NCI-H226 (cell line): ENCODE measurements around the gene FGR.

ENCODE experiments used
- DNase-seq: peaks from one replicate; pipeline ENCODE4 v3.0.0-alpha.2; 2015

The FGR gene

DNA sequence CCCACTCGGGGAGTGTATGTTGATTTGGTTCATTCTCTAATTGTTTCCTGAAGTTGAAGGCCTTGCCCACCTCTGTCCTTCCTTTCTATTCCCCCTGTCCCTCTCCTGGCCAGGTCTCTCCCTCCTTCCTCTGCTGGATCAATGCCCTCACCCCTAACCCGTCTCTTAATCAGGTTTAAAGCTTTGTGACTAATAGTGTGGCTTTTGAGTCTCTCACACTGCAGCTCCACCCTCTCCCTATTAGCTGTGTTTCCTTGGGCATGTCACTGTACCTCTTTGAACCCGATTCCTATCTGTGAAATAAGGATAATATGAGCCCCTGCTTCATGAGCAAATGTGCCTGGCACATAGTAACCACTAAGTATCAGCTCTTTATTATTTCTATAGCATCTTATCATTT, 51.5 kb downstream of the FGR start:
- DNase-seq, result no peak

DNA sequence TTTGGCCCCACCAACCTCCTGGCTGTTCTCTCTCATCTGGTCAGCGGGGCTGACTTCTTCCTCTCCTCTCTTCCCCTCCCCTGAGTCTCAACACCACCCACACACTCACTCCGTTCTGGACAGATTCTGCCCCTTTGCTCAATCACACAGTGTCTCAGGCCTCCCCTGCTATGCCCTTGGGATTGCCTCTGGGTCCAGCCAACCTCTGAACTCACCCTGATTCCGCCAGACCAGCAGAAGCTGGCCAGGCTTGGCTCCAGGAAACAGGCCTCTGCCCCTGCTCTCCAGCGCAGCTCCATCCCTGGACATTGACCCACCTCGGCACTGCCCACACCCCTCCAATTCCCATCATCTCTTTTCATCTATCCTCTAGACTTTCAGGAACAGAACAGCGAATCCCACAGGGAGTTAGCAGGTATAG, 53.2 kb downstream of the FGR start:
- DNase-seq, result no peak

DNA sequence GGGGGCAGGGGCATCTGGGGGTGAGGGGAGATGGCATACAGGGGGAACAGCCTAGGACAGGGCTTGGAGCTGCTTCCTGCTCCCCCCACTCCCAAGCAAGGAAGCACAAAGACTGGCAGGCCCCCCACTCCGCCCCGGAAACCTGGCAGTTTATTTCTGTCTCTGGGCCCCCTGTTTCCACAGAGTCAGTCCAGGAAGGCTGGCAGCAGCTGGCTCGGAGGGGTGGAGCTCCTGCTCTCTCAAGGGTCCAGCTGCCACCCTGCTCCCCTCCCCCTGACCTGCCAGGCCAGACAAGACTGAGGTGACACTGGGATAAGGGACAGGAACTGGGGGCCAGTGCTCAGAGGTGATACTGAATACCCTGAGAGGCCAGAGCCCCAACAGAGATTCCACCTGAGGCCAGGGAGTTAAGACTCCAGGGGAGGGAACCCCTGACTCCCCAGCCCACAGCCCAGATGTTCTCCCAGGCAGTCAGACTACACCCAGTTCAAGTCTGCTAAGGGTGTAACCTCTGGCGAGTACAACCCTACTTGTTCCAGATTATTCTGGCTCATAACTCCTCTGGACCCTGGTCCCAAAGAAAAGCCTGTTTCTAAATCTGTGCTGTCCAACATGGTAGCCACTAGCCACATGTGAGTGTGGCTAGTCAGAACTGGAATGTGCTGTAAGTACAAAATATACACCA, 57.3 kb downstream of the FGR start:
- DNase-seq, result no peak

DNA sequence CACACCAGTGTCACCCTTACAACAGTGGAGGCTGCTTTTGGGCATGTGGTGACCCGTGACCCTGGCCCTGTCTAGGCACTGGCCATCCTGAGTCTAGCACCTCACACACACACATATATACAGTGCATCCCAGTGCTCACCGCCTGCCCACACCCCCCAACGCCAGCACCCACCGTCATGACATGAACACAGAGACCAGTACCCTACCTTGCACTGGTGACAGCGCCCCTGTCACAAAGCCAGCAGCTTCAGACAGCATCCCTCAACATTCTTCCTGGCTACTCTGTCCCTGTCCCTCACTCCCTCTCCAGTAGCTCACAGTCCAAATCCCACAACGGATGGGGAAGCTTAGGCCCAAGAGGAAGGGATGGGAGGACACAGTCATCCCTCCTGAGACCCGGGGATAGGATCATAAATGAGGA, 58.2 kb downstream of the FGR start:
- DNase-seq, result no peak

DNA sequence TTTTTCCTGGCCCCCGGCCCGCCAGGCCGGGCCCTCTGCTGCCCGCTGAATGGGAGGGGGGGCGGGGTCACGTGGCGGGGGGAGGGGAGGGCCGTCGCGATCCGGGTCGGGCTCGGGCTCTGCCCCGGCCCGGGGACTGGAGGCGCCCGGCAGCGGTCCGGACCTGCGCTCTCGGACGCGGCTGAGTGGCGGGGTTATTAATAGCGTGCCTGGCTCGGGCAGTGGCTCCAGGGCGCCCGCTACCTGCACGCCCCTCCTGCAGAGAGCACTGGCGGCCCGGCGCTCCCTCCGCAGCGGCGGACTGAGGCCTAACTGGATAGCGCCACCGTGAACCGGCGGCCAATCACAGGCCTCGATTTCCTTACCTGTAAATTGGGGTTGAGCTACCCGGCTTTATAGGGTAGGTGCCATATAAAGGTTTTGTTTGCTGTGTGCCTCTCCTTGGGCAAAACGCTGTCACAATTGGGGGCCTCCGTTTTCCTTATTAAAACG, 59.1 kb downstream of the FGR start:
- peak; percentile 63 for DNase-seq

DNA sequence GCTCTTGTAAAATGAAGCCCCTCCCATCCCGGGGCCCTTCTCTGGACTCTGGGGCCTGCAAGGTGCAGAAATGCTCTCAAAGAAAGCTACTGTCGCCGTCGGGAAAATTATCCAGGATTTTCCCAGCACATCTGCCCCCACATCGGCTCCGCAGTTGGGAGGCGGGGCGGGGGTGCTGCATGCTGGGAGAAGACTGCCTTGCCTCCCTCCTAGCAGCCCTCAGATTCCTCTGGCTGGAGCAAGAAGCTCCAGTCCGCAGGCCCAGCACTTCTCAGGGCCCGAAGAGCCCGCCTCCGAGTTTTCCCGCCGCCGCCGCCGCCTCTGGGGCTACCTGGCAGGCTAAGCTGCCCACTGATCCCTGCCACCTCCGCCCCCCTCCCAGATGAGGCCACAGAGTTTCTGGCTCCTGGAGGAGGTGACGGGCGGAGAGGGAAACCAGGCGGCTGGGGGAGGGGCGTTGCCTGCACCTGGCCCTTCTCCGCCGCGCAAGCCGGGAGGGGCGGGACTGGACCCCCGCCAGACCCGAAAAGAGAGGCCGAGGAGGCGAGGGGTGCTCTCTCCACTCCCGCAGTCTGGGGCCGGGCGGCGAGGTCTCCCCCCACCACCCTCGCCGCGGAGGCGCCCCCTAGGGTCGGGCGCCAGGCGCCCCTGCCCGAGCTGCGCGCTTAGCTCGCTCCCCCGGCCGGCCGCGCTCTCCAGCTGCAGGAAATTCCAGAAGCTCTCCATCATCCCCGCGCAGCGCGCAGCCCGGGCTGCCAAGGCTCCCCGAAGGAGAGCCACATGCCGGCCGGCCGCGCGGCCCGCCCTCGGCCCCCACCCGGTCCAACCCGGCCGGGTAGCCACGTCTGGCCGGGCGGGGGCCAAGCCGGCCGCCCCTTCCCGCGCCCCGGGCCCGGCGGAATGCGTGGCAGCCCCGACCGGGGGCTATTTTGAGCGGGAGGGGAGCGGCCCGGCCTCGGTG, 59.8 kb downstream of the FGR start:
- peak; percentile 92 for DNase-seq

DNA sequence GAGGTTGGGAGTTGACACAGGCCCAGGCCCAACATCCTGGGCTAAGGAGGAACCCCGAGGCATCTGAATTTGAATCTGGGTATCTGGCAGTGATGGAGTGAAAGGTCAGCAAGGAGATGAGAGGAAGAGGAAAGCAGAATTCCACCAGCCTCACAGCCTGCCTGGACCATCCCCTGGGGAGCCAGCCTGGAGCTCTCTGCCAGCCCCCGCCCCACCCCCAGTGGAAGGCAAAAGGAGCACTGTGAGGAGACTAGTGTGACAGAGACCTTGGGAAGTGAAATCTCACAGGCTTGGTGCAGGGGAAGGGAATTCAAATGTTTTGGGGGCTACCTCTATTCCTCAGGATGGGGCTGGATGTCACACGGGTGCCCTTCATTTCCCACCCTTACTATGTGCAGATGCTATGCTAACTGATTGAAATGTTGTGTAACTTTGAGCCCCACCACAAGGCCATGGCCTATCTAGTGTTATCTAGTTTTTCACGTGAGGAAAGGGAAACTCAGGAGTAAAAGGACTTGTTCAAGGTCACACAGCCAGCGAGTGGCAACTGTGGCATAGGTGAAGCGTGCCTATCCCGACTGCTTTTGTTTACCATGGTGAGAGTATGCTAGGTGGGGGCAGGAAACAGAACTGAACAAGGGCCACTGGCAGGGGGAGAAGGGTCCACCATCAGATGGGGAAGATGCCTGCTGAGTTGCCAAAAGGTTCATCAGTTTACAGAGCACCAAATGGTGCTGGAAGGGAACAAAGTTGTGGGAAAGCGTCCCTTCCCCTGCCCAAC, 60.8 kb downstream of the FGR start:
- DNase-seq, result no peak

DNA sequence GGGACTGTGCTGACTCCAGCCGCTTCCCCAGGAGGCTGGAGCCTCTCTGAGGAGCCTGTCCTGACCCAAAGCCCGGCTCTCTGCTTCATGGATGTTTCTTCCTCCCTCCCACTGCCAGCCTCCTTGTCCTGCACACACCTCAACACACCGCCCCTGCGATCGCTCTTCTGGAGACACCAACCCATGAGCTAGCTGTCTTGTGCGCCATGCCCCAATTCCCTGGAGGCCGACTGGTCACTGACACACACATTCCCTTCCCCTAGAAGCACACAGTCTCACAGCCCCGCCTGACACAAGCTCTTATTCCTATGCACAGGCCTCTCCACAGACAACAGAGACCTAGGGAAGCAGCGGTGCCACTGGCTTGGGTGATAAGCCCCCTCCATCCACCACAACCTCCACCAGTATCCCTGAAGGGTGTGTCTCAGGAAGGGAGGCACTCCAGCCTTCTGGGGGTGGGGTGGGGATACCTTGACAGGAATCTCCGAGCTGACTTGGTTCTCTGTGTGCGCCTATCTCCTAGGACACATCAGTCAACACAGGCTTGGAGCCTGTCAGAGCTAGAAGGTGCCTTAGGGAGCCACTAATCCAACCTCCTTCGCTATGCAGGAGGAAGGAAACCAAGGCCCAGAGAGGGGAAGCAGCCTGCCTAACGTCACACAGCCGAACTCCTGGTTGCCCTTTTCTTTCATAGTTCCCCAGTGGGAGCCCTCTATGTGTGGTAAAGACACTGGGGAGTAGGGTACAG, 62.1 kb downstream of the FGR start:
- no peak for DNase-seq

DNA sequence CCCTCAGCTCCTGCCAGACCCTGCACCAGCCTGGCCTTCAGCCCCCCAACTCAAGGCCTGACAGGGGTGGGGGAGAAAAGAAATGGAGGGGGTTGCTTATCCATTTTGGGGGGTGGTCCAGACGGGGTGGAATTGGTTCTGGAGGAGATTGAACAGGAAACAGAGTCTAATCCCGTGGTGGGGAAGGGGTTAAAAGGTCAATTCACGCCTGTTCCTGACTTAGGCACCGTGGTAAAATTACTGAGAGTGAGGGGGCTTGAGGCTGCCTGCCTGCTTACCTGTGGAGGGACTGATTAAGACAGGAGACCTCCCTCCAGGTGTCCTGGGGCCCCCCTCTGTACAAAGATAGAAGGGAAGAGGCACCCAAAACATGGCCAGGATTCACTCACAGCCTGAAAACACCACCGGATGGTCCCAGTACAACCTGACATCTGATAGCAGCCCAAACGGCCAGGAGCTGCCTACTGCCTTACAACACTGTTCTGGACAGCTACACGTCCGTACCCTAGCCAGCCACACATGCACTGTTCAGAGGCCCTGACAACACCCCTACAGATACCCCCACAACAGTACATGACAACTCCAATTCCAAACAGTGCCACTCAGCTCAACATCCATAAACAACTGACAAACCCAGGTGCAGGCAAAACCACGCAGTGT, 62.8 kb downstream of the FGR start:
- no peak for DNase-seq

DNA sequence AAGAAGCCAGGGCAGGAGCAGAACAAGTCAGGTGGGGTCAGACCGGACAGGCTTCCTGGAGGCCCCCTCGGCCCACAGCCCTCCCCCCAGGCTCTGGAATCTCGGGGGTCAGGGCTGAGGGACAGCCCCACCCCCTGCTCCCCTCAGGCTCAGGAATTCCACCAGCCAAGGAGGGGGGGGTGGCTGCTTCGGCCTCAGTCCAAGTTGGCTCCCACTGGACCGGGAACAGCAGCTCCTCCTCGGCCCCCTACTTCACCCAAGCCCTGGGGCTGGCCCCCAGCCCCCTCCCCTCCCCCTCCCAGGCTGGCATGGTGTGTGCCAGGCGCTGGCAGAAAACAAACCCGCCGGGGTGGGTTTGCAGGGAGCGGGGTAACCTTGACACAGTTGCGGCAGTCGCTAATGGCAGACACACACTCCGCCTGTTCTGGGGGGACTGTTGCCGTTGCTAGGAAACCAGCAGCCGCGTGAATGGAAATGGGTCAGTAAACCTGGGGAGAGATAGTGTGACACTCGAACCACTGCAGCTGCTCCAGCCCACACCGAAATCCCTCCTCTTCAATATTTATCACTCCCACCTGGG, 63.5 kb downstream of the FGR start:
- DNase-seq, result no peak

DNA sequence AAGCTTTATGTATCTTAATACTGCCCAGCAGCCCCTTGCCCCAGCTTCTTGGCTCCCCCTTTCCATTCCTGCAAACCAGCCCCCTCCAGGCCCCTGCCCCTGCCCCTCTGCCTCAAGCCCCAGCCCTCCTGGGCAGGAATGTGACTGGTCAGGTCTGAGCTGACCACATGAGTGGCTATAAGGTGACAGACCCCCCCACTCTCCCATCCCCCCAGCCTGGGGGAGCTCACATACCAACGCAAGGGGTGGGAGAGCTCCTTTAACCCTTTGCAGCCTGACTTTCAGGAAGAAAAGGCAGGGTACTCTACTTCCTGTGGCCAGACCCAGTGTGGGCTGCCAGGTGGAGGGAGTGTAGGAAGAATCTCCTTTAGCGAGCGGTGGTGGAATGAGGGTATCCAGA, 64.2 kb downstream of the FGR start:
- DNase-seq, result no peak

DNA sequence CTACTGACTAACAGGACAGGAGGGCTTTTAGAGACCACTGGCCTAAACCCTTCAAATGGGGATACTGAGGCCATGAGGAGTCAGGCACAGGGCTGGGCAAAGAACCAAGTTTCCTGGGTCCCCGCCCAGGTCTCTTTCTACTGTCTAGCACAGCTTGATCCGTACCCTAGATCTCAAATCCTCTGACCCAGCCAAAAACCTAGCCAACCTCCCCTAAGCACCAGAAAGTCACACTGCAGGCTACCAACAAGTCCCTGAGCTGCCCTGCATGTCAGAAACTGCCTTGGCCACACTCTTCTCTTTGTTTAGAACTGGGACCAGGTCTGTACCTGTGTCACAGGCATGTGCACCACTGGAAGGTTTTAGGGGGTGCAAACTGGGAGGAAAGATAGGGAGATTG, 64.6 kb downstream of the FGR start:
- no peak for DNase-seq

DNA sequence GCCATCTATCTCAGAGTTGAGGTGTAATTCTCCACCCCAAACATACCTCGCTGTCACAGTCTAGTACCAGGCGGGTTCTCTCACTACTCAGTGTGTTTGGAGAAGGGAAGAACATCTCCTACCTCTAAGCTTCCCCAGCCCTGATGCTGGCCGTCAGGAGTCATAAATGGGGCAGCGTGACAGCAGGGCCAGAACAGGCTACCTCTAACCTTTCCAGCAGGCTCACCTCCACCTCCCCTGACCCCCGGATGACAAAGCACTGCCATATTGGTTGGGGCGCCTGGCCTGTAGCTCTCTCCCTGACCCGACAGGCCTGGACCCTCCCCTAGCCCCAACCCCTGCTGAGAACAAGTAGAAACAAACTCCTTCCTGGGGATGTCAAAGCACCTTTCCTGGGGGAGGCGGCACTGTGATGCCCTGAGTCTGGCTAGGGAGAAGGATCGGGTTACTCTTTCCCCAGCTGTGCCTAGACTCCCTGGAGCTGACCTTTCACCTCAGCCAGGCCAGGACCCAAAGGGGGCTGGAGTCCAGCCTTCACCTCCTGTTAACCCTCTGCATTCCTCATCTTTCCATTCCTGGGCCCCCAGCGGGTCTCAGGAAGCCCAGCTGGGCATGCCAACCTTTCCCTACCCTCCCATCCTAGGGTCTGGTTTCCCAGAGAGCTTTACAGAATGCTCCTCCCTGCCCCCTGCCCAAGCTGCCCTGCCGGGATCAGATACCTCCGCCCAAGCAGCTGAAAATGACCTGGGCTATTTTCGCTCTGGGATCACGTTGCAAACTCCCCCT, 65.3 kb downstream of the FGR start:
- DNase-seq, result no peak

DNA sequence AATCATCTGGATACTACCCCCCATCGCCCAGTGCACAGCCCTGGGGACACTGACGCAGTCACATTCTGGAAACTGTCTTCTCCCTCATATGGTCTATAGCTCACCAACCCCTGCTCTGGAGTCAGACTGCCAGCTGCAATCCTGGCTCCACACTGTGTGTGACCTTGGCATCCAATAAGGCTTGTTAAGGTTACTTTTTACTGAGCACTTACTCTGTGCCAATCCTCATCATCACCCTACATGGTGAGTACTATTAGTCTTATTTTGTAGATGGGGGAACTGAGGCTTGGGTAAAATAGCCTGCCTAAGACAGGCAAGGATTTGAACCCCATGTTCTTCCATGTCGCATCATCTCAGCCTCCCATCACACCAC, 65.9 kb downstream of the FGR start:
- DNase-seq, result no peak

DNA sequence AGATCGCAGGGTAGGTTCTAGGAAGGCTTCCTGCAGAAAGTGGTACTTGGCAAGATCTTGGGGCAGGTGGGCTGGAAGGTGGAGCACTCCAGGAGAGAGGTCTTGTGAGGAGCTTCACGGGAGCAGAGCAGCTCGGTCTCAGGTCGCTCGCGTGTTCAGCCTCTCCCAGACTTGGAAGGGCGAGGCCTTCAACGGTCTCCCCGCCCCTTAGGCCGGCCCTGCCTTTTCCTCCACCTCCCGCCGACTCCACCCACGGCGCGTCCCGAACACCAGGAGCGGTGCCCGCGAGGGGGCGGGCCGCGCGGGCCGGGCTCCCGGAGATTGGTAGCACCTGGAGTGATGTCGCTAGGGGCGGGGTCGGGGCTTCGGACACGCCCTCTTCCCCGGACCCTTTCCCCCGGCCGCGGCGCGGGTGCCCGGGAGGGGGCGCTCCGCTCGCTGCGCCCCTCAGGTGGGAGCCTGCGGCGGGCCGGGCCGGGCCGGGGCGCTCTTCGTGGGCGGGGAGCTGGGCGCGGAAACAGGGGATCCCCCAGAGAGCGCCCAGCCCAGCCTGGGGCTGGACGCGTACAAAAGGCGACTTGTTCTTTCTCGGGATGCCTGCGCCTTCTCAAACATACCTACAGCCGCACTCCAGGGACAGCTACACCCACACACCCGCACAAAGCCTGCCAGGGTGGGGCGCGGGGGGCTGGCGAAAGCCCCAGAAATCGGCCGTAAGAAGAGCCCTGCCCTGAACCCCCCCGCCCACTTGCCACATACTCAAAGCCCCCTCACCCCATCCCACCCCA, 66.5 kb downstream of the FGR start:
- DNase-seq, result peak; percentile 93

DNA sequence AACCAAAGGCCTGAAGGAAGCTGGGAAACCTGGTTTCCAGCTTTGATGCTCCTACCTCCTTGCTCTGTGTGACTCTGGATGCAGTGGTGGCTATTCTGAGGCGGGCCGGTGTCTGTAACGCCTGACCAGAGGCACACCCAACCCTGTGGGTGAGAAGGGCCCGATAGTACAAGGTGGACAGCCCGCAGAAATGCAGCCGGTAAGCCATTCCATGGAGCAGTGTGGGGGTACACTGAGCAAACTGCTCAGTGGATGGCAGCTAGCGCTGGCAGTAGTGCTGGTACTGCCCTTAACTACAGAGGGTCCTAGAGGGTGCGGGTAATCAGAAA, 67.0 kb downstream of the FGR start:
- no peak for DNase-seq

DNA sequence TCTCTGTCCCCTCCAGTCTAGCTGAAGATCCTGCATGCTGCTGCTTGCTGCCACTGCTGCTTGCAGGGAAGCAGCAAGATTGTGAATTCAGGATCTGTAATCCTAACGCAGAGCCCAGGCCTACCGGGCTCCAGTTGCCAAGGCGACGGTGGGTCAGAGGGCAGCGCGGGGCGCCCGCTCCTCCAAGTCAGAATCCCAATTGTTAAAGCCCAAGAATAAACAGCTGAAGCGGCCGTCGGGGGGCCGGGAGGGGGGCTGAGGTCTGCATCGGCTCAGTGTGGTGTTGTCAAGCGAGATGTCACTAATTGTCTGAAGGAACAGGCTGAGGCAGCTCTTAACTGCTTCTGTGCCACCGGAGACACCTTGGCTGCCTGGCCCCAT, 67.8 kb downstream of the FGR start:
- no peak for DNase-seq

DNA sequence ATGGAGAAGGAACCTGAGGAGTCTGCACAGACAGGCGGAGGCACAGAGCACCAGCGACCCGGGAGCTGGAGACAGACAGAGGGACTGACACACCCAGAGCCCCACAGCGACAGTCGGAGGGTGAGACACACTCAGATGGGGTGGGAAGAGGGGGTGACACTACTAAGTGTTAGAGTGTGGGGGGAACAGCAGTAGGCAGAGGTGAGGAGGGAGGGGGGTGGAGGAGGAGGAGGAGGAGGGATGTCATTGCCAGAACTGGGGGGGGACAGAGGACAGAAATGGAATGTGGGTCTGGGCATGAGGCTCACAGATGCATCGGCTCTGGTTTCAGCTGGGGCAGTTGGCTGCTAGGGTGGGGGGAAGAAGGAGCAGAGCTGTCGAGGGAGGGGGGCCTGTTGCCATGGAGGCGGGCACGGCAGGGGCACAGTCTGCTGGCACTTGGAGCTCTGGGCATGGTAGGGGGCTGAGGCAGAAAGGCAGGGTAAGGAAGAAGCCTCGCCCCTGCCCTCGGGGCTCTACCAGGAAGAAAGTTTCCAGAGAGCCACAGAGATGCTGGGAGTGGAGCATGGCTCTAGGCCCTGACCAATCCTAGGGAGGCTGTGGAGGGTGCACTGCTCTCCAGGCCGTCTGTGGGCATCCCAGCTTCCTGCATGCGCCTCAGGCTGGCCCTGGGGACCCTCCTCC, 68.4 kb downstream of the FGR start:
- DNase-seq, result no peak
